Calu3 (cell line): Measurements from ENCODE around the gene NFU1. TPM values are rescaled to one million over a fixed set of nuclear protein-coding genes. Genes with fewer than 3 reads are reported as not detected.

Experiments
- BruUV-seq: library from RNA; stranded (reverse); fragments of 400-500 nt; replicated peaks from 2 replicates; lab custom pipeline; 2021; lab: Mats Ljungman, UMichigan
- CTCF ChIA-PET: fragments of 300-600 bp; sonication (Branson Sonifier 250); formaldehyde crosslinking; loops from one replicate; lab custom pipeline; 2022; ENCODE audit warnings: antibody characterized with exemption; lab: Charles Lee
- DNase-seq: peaks from one replicate; pipeline ENCODE4 v3.0.0; 2022
- H3K27ac Mint-ChIP-seq: one replicate; pipeline ENCODE4 v1.8.0; 2022; ENCODE audit warnings: mixed read lengths; ENCODE audit not compliant: unreplicated experiment
- H3K27me3 Mint-ChIP-seq: one replicate; pipeline ENCODE4 v1.8.0; 2022; ENCODE audit warnings: mixed read lengths; ENCODE audit not compliant: unreplicated experiment
- H3K36me3 Mint-ChIP-seq: one replicate; pipeline ENCODE4 v1.8.0; 2022; ENCODE audit warnings: mild to moderate bottlenecking, moderate library complexity, mixed read lengths; ENCODE audit not compliant: insufficient read depth, unreplicated experiment
- H3K4me1 Mint-ChIP-seq: one replicate; pipeline ENCODE4 v1.8.0; 2022; ENCODE audit warnings: mild to moderate bottlenecking, low read depth, mixed read lengths; ENCODE audit not compliant: unreplicated experiment
- H3K4me3 Mint-ChIP-seq: one replicate; pipeline ENCODE4 v1.8.0; 2022; ENCODE audit warnings: mild to moderate bottlenecking, low read depth, moderate library complexity, mixed read lengths; ENCODE audit not compliant: unreplicated experiment
- H3K9me3 Mint-ChIP-seq: one replicate; pipeline ENCODE4 v1.8.0; 2022; ENCODE audit warnings: low read depth, mixed read lengths; ENCODE audit not compliant: unreplicated experiment
- intact Hi-C: fragments of 100-400 bp; cut with micrococcal nuclease; formaldehyde crosslinking; loops from one replicate; pipeline ENCODE4 v1.10.0; 2022; ENCODE audit not compliant: unreplicated experiment
- total RNA-seq: library from RNA; stranded (reverse); gene quantifications from 2 replicates; pipeline ENCODE4 v1.2.3, GENCODE V29; 2022
- TF ChIP-seq, protein P1 (sequence below): fragments of 200-600 bp; IDR thresholded peaks from one replicate; pipeline ENCODE4 v1.8.0; 2022; ENCODE audit warnings: antibody characterized with exemption; ENCODE audit not compliant: unreplicated experiment

The NFU1 gene
- total RNA-seq, 1 experiment from 2014 or later: 23.4 TPM

- Mint-ChIP-seq H3K36me3 (peaks cover 82% of the 10 kb centered on the region), H3K27me3 (no peaks in the 10 kb centered on the region), H3K27ac (peak overlapping the region; percentile 84), H3K9me3 (no peaks in the 10 kb centered on the region), H3K4me1 (peaks cover 38% of the 10 kb centered on the region), H3K4me3 (peak overlapping the region; percentile 94)
- intact Hi-C loops: loop anchor here (2.0 kb wide), 1 partner anchor 100 kb away; no protein-coding TSS in a partner anchor
- TF ChIP-seq, protein P1, sequence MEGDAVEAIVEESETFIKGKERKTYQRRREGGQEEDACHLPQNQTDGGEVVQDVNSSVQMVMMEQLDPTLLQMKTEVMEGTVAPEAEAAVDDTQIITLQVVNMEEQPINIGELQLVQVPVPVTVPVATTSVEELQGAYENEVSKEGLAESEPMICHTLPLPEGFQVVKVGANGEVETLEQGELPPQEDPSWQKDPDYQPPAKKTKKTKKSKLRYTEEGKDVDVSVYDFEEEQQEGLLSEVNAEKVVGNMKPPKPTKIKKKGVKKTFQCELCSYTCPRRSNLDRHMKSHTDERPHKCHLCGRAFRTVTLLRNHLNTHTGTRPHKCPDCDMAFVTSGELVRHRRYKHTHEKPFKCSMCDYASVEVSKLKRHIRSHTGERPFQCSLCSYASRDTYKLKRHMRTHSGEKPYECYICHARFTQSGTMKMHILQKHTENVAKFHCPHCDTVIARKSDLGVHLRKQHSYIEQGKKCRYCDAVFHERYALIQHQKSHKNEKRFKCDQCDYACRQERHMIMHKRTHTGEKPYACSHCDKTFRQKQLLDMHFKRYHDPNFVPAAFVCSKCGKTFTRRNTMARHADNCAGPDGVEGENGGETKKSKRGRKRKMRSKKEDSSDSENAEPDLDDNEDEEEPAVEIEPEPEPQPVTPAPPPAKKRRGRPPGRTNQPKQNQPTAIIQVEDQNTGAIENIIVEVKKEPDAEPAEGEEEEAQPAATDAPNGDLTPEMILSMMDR: no peak
- BruUV-seq: no TSS peak
- peak; percentile 23 for DNase-seq
- CTCF ChIA-PET: no interaction called here
Observed at GRCh38 chr2:69382547-69382946, 54.7 kb downstream of the NFU1 start.

- intact Hi-C loops: no loop called here
- peak overlapping the region; percentile 5 for H3K27ac Mint-ChIP-seq
- no peak for DNase-seq
- peak overlapping the region; percentile 12 for H3K4me3 Mint-ChIP-seq
- no peaks in the 10 kb centered on the region for H3K9me3 Mint-ChIP-seq
- CTCF ChIA-PET: interaction anchor here (0.7 kb wide), 1 partner anchor 99 kb away, joined by 3 read pairs; no protein-coding TSS in a partner anchor
- no peaks in the 10 kb centered on the region for H3K27me3 Mint-ChIP-seq
- peaks cover 32% of the 10 kb centered on the region for H3K4me1 Mint-ChIP-seq
- peaks cover 74% of the 10 kb centered on the region for H3K36me3 Mint-ChIP-seq
- TF ChIP-seq, protein P1: no peak
- BruUV-seq: no TSS peak
Observed at GRCh38 chr2:69381337-69381737, 55.9 kb downstream of the NFU1 start.

DNA sequence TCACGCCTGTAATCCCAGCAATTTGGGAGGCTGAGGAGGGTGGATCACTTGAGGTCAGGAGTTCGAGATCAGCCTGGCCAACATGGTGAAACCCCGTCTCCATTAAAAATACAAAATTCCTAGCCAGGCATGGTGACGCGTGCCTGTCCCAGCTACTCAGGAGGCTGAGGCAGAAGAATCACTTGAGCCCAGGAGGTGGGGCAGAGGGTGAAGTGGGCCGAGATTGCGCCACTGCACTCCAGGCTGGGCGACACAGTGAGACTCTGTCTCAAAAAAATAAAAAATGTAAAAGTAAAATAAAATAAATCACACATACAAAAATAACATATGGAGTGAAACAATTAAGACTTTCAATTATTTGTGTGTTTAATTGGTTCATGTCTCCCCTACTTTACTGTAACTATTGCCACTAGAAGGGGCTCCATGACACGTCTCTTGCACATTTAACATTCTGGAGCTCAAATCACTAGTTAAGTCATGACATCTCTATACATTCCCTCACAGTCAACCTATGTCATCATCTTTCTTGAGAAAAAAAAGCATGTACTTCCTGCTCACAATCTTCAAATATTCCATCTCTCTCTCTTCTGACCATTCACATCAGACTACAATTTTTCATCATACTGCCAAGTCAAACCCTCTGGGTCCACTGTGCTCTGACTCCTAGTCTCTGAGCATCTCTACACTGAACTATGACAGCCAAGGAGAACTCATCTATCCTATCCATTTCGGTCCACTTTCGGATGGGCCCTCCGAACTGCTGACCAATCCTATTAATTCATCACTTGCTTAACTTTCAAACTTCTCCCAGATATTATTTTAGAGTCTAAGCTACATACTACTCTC, 56.9 kb downstream of the NFU1 start:
- Mint-ChIP-seq H3K9me3 (no peaks in the 10 kb centered on the region), H3K4me1 (peaks cover 42% of the 10 kb centered on the region), H3K27me3 (no peaks in the 10 kb centered on the region), H3K36me3 (peaks cover 74% of the 10 kb centered on the region), H3K27ac (peak overlapping the region; percentile 58), H3K4me3 (peak overlapping the region; percentile 4)
- intact Hi-C loops: no loop called here
- no peak for DNase-seq
- CTCF ChIA-PET: no interaction called here
- BruUV-seq: no TSS peak
- TF ChIP-seq, protein P1: no peak

GRCh38 chr2:69376403-69376802, 60.8 kb downstream of the NFU1 start:
- no peak for DNase-seq
- Mint-ChIP-seq H3K27ac (no peak overlapping the region), H3K9me3 (no peaks in the 10 kb centered on the region), H3K36me3 (peaks cover 55% of the 10 kb centered on the region), H3K27me3 (no peaks in the 10 kb centered on the region), H3K4me3 (no peak overlapping the region), H3K4me1 (peaks cover 26% of the 10 kb centered on the region)
- BruUV-seq: no TSS peak
- intact Hi-C loops: no loop called here
- TF ChIP-seq, protein P1: no peak
- CTCF ChIA-PET: interaction anchor here (0.7 kb wide), 1 partner anchor 161 kb away, joined by 3 read pairs; no protein-coding TSS in a partner anchor
